ENCODE measurements around the gene PHF11.
"Not testable (repeated sequence)": the region's sequence is repeated elsewhere in the genome, so short reads cannot be mapped to it uniquely, and the experiment has no call there.

The PHF11 gene

DNA sequence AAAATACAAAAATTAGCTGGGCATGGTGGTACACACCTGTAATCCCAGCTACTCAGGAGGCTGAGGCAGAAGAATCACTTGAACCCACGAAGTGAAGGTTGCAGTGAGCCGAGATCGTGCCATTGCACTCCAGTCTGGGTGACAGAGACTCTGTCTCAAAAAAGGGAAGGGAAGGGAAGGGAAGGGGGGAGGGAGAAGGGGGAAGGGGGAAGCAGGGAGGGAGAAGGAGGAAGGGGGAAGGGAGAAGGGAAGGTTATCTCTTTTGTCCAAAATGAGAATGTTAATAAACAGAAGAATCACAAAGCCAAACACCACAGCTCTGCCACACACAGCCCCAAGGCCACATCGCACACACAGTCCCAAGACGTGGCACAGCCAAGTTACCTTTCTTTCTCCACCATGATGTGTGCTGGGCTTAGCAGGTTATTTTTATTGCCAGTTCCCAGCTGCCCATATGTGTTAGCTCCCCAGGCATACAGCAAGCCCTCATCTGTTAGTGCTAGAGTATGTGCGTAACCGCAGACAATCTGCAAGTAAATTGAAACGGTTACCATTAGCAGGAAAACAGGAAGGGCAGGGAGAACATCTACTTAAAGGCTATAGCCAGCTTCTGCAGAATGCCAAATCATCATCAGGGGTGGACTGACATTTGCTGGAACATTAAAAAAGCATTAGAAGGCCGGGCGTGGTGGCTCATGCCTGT is 55.3 kb downstream of the PHF11 start:
- no peak for DNase-seq

DNA sequence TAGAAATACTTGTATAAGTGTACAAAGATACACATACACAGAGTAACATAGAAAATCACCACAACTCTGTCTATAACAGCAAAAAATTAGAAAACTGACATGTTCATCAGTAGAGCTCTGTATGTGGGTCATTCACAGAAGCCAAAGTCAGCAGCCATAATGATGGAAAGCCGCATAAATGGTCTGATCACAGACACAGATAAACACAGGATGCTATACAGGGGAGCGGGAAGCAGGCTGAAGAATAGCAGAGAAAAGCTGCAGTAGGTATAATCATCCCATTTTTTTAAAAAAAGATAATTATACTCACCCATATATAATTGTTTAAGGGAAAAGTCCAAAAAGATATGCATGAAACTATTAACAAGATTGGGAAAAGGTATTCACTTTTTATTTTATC is 58.1 kb downstream of the PHF11 start:
- DNase-seq = no peak

DNA sequence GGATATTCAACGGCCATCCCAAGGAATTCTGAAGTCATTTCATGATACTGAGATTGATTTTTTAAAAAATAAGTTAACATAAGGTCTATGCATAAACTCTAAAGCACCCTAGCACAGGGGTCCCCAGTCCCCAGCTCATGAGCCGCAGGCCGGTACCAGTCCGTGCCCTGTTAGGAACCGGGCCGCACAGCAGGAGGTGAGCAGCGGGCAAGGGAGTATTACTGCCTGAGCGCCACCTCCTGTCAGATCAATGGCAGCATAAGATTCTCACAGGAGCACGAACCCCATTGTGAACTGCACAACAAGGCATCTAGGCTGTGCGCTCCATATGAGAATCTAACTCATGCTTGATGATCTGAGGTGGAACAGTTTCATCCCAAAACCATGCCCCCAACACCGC is 58.6 kb downstream of the PHF11 start:
- DNase-seq = no peak

DNA sequence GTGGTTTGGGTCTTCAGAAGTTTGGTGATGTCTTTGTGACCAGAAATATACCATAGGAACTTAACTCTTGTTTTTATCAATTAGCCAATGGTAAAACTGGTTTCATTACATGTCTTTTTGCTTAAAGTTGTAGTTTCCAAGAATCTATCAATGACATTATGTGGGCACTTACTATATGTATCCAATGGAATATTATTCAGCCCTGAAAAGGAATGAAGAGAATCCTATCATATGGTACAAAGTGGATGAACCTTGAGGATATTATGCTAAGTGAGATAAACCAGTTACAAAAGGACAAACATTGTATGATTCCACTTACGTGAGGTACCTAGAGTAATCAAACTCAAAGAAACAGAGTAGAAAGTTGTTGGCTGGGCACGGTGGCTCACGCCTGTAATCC is 63.3 kb downstream of the PHF11 start:
- no peak for DNase-seq

DNA sequence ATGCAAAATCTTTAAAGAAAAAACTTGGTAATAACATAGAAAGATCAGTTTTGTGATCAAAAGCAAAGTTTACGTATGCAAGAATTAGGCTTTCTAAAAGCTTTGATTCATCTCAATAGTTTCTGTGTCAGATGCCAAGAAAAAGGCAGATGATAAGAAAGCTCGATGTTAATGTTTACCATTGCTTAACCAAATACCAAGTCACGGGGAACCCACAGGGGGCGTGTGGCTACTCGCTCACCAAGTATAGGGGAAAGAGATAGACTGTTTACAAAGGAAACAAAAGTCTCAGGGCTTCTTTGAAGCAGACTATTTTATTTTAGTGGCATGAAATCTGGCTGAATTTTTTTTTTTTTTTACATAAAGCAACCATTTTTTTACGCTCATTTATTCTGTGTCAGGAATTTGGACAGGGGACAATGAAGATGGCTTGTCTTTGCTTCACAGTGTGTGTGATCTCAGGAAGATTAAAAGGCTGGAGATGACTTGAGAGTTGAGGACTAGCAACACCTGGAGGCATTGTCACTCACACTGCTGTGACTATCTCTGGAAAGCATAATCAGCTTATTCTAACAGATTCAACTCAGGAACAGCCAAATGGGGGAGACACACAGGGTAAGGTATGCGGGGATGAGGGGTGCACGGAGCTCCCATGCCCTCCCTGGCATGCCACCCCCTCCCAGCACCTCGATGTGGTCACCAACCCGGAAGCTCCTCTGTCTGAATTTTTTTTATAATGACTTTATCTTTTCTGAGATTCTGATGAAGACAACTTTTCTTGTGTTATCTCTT is 64.7 kb downstream of the PHF11 start:
- no peak for DNase-seq

DNA sequence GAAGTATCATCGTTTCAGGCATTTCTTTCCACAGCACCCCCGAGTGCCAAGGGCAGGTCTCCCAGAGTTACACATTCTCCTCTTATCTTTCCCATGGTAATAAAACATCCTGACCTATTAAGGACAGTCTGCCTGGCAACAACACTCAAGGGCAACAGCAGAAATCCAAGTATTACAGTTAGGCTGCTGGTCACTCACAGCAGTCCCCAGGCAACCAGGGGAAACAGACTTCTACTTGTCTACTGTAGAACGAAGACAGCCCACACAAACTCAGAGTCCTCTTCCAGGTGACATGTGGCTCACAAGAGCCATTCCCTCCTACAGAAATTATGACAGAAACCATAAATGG is 65.3 kb downstream of the PHF11 start:
- DNase-seq = no peak

DNA sequence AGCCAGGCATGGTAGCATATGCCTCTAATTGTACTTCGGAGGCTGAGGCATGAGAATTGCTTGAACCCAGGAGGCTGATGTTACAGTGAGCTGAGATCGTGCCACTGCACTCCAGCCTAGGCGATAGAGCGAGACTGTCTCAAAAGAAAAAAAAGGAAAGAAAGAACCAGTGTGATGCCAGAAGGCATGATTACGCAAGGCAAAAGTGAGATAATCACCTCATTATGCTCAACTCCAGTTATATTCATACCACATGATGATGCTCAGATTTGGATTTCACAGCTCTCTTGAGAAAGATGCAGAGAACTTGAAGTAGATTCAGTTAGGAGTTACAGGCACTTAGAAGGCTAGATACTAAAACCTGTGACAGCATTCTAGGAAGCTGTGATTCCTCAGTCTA is 67.8 kb downstream of the PHF11 start:
- DNase-seq = no peak

DNA sequence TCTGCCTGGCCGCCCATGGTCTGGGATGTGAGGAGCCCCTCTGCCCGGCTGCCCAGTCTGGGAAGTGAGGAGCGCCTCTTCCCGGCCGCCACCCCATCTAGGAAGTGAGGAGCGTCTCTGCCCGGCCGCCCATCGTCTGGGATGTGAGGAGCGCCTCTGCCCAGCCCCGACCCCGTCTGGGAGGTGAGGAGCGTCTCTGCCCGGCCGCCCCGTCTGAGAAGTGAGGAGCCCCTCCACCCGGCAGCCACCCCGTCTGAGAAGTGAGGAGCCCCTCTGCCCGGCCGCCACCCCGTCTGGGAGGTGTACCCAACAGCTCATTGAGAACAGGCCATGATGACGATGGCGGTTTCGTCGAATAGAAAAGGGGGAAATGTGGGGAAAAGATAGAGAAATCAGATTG is 69.7 kb downstream of the PHF11 start:
- DNase-seq = not testable (repeated sequence)

DNA sequence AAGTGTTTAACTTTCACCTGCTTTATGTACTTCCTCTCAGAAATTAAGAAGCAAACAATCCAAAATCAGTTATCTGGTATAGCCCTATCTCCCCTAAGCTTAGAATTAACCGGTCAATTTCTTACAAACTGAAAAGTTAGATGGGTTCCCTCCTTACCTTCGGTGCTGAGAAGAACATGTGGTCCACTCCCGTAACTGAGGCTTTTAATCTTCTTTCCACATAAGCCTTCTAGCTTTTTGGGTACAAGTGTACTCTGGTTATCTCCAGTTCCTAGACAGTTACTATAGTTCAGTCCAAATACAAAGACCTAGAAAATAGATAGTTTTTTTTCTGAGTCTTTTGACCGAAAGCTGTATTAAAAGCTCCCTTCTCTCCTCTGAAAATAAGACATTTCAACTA is 70.7 kb downstream of the PHF11 start:
- DNase-seq = no peak

DNA sequence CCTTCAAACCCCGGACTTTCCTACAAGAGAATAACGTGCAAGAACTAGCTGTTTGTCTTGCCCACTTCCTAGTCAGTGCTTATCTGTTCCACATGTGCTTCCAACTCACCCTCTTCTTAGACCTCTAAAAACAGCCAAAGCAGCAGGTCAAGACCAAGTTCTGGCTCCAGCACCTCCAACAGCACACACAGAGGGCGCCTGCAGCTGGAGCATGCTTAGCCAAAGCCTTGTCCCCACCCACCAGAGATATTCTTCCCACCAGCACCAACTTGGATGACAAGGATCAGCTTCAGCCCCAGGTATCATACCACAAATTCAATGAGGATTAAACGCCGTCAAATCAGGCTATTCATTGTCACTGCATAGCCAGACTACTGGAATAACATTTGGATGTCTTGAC is 71.7 kb downstream of the PHF11 start:
- DNase-seq = no peak

DNA sequence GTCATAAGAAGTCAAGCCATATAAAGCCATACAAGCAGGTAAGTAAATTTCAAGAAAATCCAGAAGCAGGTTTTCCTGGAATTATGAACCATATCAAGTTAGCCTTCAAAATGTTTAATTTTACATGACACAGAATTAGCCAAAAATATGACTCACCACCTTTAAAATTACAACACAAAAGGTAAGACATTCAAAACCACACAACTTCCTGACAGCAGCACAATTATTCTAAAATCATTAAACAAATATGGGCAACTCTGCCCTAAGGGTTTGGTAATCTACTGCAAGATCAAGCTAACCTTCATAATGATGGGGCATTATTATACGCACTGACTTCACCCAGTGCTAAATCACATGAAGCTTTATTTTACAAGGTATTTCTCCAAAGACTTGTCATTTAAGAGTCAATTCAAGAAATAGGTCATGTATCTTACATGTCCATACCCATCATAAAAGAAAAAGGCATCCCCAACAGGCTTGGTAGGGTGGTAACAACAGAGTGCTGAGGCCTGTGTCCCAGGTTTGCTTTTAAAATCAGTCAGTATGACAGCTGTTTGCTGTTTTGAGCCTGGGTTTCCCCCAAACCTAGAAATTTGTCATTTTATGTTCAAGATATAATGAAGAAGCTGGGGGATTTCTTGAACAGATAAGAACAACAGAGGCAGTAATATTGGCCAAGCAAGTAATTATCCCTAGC is 74.4 kb downstream of the PHF11 start:
- no peak for DNase-seq

DNA sequence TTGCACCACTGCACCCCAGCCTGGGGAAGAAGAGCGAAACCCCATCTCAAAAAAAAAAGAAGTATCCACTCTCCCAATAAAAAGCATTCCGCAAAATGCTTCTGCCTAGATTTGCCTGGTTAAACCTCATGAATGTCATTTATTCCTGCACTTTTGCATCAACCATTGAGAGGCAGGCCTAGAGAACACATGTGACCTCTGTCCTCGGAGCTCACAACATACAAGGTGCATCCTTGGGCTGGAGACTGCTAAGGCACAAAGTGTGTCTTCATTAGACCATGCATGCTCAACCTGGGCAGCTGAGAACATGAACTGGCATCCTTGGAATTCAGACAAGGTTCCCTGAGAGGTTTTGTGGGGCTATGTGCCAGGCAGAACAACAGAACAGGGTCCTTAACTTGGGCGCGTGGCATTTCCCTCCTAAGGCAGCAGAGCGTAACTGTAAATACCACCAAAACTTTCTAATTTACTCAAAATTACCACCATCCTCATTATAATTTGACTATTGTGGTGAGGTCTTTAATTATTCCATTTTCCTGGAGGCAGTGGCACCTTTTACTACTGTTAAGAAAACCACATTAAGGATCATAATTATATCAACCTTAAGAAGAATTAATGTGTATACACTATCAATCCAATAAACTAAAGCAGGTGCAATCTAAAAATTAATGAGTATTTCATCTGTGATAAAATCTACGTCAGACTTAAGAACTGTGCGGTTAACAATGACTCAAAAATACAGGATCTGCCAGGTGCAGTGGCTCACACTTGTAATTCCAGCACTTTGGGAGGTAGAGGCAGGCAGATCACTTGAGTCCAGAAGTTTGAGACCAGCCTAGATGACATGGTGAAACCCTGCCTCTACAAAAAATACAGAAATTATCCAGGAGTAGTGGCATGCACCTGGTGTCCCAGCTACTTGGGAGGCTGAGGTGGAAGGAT is 75.8 kb downstream of the PHF11 start:
- no peak for DNase-seq

Measured in activated effector memory CD4-positive, alpha-beta T cell treated with anti-CD3 and anti-CD28 coated beads, Interleukin-2, amount 50 U/mL, for 16 hours (primary cell).